CD4-positive, alpha-beta T cell treated with Interleukin-4 for 4 hours (primary cell): ENCODE measurements around the gene SCGB3A1.

ENCODE experiments used
- DNase-seq: peaks from one replicate; pipeline ENCODE4 v3.0.0-alpha.2; 2020

The SCGB3A1 gene, protein sequence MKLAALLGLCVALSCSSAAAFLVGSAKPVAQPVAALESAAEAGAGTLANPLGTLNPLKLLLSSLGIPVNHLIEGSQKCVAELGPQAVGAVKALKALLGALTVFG

DNA sequence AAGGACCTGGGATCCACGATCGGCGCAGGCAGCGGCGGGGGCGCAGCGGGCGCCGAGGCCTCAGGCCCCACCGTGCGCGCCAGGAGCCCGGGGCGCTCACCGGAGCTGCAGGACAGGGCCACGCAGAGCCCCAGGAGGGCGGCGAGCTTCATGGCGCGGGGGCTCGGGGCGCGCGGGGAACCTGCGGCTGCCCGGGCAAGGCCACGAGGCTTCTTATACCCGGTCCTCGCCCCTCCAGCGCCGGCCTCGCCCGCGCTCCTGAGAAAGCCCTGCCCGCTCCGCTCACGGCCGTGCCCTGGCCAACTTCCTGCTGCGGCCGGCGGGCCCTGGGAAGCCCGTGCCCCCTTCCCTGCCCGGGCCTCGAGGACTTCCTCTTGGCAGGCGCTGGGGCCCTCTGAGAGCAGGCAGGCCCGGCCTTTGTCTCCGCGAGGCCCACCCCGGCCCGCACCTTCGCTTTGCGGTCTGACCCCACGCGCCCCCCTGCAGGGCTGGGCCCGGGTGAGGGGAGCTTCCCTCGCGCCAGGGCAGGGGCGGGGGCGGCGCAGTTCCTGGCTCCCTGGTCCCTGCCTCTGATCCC lies at the start of gene SCGB3A1:
Gene SCGB3A1, minus strand, starts transcription at position 189 of the 577 bp plus-strand sequence. Its CDS starts 37 bp downstream, at position 152.
- no peak for DNase-seq

DNA sequence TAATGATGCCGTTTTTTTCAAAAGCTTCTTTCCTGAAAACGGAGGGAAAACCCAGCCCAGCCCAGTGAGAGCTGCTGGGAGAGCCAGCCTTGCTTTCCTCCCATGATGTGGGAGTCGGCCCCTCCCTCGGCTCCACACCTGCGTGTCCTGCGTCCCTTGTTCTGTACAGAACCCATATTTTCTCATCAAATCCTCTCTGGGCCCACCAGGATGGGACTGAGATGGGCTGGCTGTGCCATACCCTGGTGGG lies 49.2 kb upstream of the SCGB3A1 start:
- DNase-seq, result no peak

DNA sequence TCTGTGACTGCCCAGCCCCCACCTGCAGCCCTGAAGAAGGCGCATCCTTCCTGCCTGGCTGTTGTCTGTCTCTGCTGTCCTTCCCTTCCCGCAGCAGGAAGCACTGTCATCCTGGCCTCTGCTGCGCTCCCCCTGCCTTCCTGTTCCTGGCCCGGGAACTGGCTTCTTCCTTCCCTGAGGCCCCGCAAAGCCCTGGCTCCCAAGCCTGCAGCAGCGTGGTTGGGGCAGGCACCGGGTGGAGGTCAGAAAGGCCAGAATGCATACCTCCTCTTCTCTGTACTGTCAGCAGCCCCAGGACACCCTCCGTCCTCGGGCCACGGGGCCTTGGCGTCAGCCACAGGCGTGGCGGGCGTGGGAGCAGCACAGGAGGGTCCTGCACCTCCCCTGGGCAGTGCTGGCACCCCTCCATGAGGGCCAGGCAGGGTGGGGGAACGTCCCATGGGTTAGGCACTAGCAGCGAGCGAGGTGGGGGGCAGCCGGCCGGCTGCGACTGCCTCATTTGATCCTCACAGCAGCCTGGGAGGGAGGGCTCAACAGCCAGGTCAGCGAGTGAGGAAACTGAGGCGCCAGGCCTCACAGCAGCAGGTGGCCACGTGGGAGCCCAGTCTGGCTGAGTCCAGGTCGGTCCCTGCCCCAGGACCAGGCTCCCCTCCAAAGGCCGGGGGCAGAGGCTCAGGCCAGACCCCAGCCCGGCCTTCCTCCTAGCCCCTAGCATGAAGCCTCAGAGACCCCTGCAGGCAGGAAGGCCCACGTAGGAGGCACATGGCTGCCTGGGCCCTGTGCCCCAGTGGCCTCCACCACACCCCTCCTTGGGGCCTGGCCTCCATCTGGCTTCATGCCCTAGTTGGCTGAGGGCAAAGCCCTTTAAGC lies 48.7 kb upstream of the SCGB3A1 start:
- DNase-seq, result no peak

DNA sequence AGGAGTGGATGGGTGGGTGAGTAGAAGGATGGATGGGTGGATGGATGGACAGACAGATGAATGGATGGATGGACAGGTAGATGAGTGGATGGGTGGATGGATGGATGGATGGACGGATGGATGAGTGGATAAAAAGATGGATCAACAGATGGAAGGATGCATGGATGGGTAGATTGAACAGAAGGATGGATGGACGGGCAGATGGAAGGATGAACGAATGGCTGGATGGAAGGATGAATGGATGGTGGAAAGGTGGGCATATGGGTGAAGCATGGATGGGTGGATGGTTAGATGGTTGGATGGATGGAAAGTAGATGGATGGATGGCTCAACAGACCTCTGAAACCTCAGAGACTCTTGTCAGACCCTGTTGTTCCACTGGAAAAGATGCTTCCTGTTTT lies 48.0 kb upstream of the SCGB3A1 start:
- DNase-seq, result no peak

DNA sequence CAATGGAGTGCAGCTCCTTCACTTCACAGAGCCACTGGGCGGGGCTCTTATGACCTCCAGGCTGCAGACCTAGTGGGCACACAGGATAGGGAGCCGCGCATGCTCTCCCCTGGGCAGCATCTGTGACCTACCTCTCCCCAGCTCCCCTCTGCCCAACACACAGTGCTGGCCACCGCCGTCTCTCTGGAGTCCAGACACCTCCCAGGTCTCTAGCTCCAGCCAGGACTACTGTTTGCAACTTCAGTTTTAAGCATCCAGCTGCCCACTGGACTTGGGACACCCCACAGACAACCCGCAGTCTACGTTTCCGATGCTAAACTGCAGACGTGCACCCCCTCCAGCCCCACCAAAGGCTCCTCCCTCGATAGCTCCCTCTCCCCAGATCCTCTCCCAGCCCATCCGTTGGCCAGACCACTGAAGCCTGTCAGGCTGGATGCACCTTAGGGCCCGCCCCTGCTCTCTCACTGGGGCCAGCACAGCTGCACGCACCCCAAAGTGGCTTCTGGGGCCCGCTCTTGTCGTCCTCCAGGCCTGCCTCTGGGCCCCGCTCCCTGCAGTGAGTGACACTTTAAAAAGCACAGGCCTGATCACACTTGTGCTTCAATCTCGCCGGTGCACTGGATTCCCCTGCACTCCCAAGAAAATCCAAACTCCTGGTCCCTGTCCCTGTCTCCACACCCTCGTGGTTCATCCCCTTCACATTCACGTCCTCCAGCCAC lies 46.8 kb upstream of the SCGB3A1 start:
- no peak for DNase-seq

DNA sequence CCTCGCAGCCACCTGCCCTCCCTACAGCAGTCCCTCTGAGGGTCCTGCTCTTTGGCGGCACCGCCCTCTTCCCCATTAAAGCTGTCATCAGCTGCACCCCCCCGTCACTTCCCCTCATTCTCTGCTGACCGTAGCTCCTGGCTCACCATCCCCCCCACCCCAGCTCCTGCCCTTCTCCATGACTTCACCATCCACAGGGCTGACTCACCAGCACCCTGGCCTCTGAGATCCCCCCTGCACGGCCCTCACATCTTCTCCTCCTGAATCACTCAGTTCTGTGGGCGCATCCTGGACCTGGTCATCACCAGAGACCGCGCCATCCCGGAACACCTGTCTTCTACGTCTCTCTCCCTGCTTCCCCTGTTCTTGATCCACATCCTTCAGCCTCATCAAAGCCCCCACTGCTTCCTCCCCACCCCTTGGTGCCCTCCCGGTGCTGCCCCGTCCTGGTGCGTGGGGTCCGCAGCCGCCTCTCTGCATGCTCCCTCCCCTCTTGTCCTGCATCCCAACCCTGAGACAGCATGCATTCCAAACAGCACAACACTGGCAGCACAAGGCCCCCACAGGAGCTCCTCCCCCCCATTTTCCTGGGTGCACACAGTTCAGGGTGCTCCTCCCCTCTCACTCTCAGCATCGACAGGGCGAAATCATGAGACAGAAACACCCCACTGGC lies 45.2 kb upstream of the SCGB3A1 start:
- DNase-seq, result no peak

DNA sequence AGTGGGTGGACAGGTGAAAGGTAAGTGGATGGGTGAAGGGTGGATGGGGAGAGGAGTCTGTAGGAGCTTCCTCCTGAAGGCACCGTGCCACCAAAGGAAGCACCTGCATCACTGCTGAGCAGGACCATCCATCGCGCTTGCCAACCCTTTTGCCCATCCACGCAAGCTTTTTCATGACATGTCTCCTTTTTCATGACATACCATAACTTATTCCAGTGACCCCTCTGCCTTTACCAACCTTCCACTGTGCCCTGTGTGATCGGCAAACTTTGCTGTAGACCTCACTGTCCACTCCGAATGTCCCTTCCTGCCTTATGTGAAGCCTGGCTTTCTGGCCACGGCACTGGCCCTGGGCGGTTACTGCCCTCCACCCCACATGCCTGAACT lies 44.7 kb upstream of the SCGB3A1 start:
- no peak for DNase-seq

DNA sequence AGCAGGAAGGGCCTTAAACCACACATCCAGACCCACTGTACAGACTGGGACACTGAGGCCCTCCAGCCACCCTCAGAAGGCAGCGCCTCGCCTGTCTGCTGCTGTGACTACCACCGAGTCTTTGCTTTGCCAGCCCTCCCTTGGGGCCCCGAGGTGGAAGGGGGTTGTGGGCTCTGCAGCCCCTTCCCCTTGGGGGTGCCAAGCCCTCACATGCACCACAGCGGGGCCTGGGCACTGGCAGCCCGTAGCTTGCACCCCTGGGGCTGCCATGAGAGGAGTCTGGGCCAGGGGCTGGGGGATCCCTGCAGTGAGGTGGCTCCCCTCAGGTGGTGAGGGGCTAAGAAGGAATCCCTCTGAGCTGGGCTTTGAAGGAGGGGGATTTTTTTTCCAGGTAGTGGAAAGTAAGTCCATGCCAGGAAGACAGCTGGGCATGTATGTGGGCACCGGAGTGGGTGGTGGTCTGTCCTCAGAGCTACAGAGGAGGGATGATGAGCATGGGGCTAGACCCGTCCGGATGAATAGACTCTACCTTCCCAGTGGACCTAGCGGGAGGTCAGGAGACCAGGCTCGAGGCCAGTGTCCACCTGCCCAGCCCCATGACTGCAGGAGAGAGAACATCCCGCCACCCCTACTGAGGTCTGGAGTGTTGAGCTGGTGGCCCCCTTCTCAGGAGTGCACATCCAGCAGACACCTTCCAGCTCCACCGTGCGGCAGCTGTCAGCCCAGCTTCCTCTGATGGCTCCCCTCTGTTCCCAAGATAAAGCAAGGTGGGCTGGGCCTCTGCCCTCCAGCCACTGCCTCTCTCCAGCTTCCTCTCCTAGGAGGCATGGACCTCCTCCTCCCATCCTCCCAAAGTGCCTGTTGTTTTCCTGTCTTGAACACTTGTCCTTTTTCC lies 42.2 kb upstream of the SCGB3A1 start:
- no peak for DNase-seq

DNA sequence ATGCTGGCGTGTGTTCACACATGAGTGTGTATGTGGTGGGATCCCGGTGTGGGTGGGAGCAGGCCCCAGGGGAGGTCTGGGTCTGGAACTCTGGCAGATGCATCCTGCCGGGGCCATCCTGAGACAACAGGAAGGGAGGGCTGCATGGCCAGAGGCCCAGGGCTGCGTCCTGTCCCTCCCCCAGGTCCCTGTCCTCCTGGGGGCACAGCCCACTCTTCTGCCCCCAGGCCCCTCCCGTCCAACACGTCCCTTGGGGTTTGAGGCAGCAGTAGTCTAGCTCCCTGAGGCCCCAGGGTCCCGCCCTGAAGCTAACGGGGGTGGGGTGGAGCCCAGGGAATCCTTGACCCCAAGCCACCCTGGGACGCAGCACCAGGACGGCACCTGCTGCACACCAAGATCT lies 41.5 kb upstream of the SCGB3A1 start:
- DNase-seq, result no peak

DNA sequence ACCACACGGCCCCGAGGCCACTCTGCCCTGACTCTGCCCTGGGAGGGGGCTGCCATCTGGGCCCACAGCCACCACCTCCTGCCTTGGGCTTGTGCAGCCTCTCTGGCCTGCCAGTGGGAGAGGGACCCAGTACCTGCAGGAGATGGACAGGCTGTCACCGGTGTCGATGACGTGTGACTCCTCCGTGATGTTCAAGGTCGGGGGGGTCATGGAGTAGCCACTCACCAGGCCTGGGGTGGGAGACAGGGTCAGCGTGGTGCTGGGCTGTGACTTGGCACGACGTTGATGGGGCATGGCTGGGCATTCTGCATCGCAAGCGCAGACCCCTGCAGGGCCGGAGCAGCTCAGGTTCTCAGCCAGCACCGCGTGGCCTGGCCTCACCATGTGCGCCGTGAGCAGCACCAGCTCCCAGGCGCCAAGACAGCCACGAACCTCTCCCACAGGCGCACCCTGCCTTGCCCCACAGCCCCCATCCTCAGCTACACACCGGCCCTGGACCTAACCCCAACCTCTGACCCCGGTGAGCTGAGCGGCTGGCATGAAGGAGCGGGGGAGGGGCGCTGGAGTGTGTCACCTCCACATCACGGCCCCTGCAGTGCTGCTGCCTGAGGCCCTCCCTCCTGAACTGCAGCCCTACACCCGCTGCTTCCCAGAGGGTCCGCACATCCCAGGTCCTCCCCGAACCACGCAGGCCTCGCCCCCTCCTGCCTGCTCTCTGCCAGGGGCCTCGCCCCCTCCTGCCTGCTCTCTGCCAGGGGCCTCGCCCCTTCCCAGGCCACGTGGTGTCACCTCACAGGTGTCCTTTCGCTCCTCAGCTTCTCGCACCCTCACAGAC lies 40.5 kb upstream of the SCGB3A1 start:
- DNase-seq, result no peak

DNA sequence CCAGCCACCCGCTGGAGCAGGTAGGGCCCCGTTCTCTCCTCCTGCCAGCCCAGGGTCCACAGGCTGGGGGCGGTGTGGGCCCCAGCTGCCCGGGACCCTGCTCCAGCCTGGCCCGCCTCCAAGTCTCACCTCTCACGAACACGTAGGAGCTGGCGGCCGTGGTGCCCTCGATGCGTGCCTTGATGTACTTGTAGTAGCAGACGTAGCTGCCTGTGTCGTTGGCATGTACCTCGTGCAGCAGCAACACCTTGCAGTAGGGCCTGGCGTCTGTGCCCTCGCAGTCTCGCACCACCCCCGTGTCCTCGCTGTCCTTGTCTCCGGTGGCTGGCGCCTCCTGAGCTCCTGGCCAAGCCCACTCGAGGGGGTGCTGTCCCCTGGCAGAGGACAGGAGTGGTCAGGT lies 39.1 kb upstream of the SCGB3A1 start:
- DNase-seq, result no peak

DNA sequence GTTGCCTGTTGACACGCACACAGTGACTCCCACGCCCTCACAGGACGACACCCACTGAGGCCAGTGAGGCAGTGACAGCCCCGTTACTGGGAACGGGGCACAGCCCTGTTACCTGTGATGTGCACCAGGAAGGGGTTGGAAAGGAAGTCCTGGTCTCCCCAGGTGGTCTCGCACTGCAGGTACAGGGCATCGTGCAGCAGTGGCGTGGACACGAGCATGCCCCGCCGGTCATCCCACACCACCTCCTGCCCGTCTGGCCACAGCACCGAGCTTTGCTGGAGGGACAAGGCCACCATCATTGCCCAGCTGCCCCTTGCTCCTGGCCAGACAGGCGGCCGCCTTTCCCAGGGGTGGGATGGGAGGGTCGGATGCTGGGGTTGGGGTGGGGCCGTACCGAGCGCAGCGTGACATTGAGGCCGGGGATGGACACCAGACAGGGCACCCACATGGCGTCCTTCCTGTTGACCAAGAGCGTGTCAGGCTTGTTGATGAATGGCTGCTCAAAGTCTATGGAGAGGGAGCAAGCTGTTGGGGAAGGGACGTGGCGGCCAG lies 38.6 kb upstream of the SCGB3A1 start:
- DNase-seq, result no peak

DNA sequence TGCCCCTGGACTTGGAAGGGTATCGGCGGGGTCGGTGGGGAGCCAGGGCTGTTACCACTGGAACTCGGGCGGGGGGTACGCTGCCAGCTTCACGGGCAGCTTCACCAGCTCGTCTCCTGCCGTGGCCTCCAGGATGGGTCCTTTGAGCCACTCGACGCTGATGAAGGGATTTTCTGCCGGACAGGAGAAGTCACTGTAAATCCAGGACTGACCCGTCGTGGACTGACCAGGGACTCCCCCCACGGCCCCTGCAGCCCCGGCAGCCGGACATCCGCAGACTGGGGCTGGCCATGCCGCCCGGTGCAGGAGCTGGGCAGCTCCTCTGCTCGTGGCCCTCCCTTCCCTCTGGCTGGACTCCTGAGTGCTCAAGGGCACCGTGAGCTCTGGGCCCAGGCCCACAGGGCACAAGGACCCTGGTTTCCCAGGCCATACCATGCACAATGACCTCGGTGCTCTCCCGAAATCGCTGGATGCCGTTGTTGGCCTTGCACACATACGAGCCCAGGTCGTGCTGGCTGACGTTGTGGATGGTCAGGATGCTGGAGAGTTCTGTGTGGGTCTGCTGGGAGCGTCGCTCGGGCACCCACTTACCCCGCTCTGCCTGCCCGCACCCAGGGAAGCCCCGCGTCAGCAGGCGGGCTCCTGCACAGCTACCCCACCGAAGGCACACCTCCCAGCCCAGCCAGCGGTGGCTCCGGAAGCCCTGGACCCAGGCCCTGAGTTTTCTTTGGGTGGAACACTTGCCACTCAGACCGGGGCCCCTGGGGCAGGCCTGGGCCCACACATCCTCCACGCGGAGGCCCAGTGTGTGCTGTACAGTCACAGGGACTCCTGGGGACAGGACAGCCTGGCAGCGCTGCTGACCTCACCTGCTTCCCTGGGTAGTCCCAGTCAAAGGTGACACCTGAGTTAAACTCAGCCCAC lies 37.8 kb upstream of the SCGB3A1 start:
- DNase-seq, result no peak

DNA sequence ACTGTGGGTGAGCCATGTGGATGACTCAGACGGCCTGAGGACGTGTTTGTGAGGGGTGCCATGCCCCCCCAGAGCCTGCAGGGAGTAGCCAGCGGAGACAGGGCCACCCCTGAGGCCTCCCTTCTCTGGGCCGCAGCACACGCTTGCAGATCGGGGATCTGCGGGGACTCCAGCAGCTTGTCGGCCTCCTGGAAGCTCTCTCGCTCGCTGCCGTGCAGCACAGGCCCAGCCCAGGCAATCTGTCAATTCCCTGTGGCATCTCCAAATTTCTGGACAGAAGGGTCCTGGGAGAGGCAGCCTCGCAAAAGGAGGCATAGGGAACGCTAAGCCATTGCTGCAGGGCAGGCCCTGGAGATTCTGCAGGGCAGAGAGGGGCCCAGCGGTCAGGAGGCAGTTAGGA lies 36.9 kb upstream of the SCGB3A1 start:
- no peak for DNase-seq

DNA sequence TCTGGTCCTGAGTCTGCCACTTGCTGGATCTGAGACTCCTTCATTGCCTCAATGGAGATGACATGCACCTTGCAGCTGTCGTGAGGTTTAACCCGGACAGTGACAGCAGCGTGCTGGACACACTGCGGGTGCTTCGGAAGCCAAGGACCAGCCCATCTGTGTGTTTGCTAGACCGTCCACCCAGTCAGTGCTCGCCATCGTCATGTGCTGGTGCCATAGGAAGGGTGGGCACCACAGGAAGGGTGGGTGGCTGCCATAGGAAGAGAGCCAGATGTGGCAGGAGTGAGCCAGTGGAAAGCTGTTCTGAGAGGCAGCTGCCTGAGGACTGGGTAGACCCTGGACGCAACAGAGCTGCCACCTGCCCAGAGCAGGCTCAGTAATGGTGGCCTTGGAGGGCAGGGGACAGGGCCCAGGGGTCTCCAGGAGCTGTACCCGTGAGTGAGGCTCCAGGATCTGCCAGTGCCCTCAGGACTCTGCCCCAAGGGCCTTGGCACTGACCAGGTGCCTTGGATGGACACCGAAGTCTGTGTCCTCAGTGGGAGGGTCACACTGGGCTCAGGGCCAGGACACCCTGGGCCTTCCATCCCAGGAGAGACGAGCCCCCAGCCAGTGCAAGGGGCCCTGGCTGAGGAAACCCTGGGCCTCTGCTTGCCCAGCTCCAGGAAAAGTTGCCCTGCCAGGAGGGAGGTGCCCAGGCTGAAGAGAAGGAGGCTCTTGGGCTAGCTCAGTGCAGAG lies 36.3 kb upstream of the SCGB3A1 start:
- DNase-seq, result no peak

DNA sequence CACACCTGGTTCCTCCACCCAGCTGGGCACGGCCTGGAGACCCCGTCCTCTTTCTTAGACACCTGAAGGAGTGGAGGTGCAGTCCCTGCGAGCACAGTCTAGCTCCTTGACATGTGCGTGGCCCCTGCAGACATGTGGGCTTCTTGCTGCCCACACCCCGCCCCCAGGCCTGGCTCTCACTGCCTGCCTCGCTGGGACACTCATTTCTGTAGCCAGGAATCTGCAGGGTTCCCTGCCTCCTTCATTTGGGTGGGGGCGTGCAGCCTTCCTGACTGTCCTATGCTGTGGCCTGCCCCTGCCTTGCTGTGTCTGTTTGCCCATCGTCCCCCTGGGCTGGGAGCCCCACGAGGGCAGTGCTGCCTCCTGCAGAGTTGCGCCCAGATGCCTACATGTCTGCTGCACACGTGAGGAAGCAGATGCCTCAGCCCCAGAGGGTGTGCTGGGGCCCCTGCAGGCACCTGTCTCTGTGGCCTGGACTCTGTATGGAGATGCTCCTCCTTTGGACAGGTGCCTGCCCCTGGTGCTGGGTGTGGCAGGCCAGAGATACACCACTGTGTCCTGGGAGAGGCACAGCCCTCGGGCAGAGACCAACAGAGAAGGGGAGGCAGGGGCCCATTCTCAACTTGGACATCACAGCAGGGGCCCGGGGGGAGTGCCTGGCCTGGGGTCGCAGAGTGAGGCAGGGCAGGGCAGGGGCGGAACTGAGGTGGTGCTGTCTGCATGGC lies 35.5 kb upstream of the SCGB3A1 start:
- DNase-seq, result no peak

DNA sequence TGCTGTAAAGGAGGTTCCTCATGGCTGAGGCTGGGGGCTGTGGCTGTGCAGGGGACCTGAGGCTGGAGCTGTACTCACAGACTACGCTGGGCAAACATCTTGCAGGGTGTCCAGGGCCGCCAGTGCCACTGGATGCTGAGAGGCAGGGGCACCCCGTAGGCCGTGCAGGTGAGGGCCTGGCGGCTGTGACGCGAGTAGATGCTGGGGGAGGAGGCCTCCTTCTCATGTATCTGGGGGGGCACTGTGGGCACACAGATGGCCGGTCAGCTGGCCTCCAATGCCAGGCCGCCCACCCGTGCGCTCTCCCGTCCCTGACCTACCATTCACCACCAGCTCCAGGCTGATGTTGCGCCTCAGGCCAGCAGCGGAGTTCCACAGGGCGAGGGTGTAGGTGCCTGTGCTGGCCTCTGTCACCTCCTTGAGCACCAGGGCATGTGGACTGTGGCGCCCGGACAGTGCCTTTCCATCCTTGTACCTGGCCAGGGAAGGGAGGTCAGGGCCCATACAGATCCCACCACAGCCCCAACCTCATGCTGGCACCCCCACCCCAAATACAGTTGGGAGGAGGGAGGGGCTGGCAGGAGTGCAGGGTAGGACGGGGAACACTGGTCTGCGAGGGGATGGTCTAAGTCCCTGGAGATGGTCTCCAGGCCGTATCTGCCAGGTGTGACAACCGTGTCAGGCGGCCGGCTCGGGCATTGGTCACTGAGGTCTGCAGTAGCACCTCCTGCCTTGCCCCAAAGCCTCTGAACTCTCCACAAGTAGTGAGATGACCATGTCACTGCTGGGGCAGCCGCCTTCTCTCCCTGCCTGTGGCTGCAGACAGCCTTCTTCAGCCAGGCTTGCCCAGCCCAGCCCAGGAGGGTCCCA lies 34.7 kb upstream of the SCGB3A1 start:
- DNase-seq, result no peak
